GM12878 (cell line): ENCODE measurements around the gene MXD1. TPM values are rescaled to one million over a fixed set of nuclear protein-coding genes. Genes with fewer than 3 reads are reported as not detected.

Source experiments
- ATAC-seq: fragments of 200-7000 bp; cut with Tn5 transposase; 3 replicates; pipeline ENCODE4 v1.9.1; 2020; ENCODE audit warnings: mild to moderate bottlenecking, moderate library complexity
- BruUV-seq: library from RNA; stranded (reverse); fragments of 400-500 nt; replicated peaks from 2 replicates; lab custom pipeline; 2021; lab: Mats Ljungman, UMichigan
- CTCF ChIA-PET: fragments of 300-600 bp; sonication (Branson Sonifier 250); formaldehyde crosslinking; extraction: SDS; loops from one replicate; lab custom pipeline; 2021; ENCODE audit warnings: inconsistent platforms; lab: Yijun Ruan, JAX
- POLR2A ChIA-PET: fragments of 350-600 bp; formaldehyde crosslinking; extraction: SDS; loops from one replicate; lab custom pipeline; 2021; ENCODE audit warnings: inconsistent platforms; lab: Charles Lee
- RAD21 ChIA-PET: fragments of 300-600 bp; sonication (Branson Sonifier 250); formaldehyde crosslinking; loops from one replicate; lab custom pipeline; 2023; ENCODE audit warnings: antibody characterized with exemption; ENCODE audit not compliant: unreplicated experiment; lab: Charles Lee
- SMC1A ChIA-PET: fragments of 300-600 bp; sonication (Branson Sonifier 250); formaldehyde crosslinking; loops from one replicate; lab custom pipeline; 2023; ENCODE audit not compliant: unreplicated experiment, uncharacterized antibody; lab: Charles Lee
- DNase-seq: peaks from one replicate; pipeline ENCODE4 v3.0.0-alpha.2; 2011; ENCODE audit warnings: low read depth, low spot score
- FAIRE-seq: peaks from 3 replicates; lab custom pipeline; 2011; peaks lifted over from hg19 to GRCh38; lab: Jason Lieb, UNC
- H2AFZ ChIP-seq: 2 replicates; pipeline ENCODE4 v1.6.0; 2011; ENCODE audit warnings: low read depth, low read length, control low read depth; ENCODE audit not compliant: control insufficient read depth
- H3K27ac ChIP-seq: 2 replicates; pipeline ENCODE4 v1.5.1; 2011; ENCODE audit warnings: control low read depth; ENCODE audit not compliant: control insufficient read depth, insufficient read depth
- H3K27me3 ChIP-seq, 2 experiments: replicated peaks in 1 of 2; 2 replicates each; pipeline versions ENCODE4 v1.6.0 to v1.6.1; 2011; ENCODE audit warnings: low read length in 1 of 2; ENCODE audit not compliant: control insufficient read depth in 2 of 2, insufficient read depth in 2 of 2
- H3K36me3 ChIP-seq, 2 experiments: 2 replicates each; pipeline ENCODE4 v1.5.1; 2011; ENCODE audit warnings: low read length in 1 of 2; ENCODE audit not compliant: control insufficient read depth in 2 of 2, insufficient read depth in 2 of 2
- H3K4me1 ChIP-seq: 2 replicates; pipeline ENCODE4 v1.6.1; 2011; ENCODE audit warnings: mild to moderate bottlenecking, low read length, moderate library complexity, mixed read lengths; ENCODE audit not compliant: control insufficient read depth, insufficient read depth
- H3K4me2 ChIP-seq: 2 replicates; pipeline ENCODE4 v1.6.0; 2011; ENCODE audit warnings: control low read depth; ENCODE audit not compliant: control insufficient read depth, insufficient read depth
- H3K4me3 ChIP-seq: fragments of 200-600 bp; sonication (generic); 2 replicates; pipeline ENCODE4 v1.5.1; 2016
- H3K79me2 ChIP-seq: 2 replicates; pipeline ENCODE4 v1.6.0; 2011; ENCODE audit warnings: low read length; ENCODE audit not compliant: control insufficient read depth, insufficient read depth
- H3K9ac ChIP-seq: 2 replicates; pipeline ENCODE4 v1.8.0; 2011; ENCODE audit warnings: low read length, control low read depth, mixed read lengths; ENCODE audit not compliant: control insufficient read depth, insufficient read depth
- H3K9me3 ChIP-seq: replicated peaks from 3 replicates; pipeline ENCODE4 v1.5.1; 2011; ENCODE audit warnings: mild to moderate bottlenecking, low read length; ENCODE audit not compliant: control insufficient read depth, insufficient read depth
- H4K20me1 ChIP-seq: 2 replicates; pipeline ENCODE4 v1.6.0; 2011; ENCODE audit not compliant: control insufficient read depth, insufficient read depth
- BCL11A ChIP-seq: IDR thresholded peaks from 2 replicates; pipeline ENCODE4 v1.6.1; 2011; ENCODE audit warnings: low read depth, low read length
- BMI1 ChIP-seq: fragments of 450-650 bp; IDR thresholded peaks from 2 replicates; pipeline ENCODE4 v1.6.1; 2016; ENCODE audit warnings: mild to moderate bottlenecking, moderate library complexity, borderline replicate concordance
- NRF1 ChIP-seq: conservative IDR thresholded peaks from 2 replicates; pipeline ENCODE4 v1.6.1; 2011; ENCODE audit warnings: mild to moderate bottlenecking, low read depth, low read length, improper control_type of control experiment
- POLR2A ChIP-seq: IDR thresholded peaks from 2 replicates; pipeline ENCODE4 v1.6.1; 2011; ENCODE audit warnings: low read depth, mild to moderate bottlenecking, low read length
- SIX5 ChIP-seq: IDR thresholded peaks from 2 replicates; pipeline ENCODE4 v1.6.1; 2011; ENCODE audit warnings: mild to moderate bottlenecking, low read depth, low read length, moderate library complexity; ENCODE audit not compliant: severe bottlenecking
- TCF3 ChIP-seq: IDR thresholded peaks from 2 replicates; pipeline ENCODE4 v1.6.1; 2012; ENCODE audit warnings: low read depth, mild to moderate bottlenecking, low read length, borderline replicate concordance; ENCODE audit not compliant: insufficient read depth
- WGBS: methylation state at CpG from one replicate; pipeline ENCODE4 v1.1.6; 2016; ENCODE audit warnings: low lambda C conversion rate; ENCODE audit not compliant: insufficient replicate concordance, insufficient coverage; ENCODE audit errors: missing lambda C conversion rate; 5-methylcytosine and 5-hydroxymethylcytosine counted together
- in situ Hi-C: fragments of 300-500 bp; cut with MboI; formaldehyde crosslinking; loops from 9 replicates; pipeline ENCODE4 v1.14.3; 2018; ENCODE audit warnings: mixed read lengths
- intact Hi-C: fragments of 100-400 bp; cut with micrococcal nuclease; formaldehyde crosslinking; loops from one replicate; pipeline ENCODE4 v1.14.2; 2022; ENCODE audit not compliant: unreplicated experiment
- polyA plus RNA-seq, 11 experiments: library from polyadenylated mRNA; depleted of rRNA in 4 of 11; unstranded in 6 of 11; stranded (reverse) in 5 of 11; fragments of >200 nt; fragmentation: Nextera tagmentation in 4 of 11; fragmentation: Illumina TruSeq in 1 of 11; extraction: Ambion mirVana in 4 of 11; extraction: Trizol in 1 of 11; gene quantifications; 1 replicate in 1 of 11; 2 replicates in 10 of 11; pipeline versions ENCODE4 v1.2.1 to v1.2.3, GENCODE V29; 2011 to 2016; ENCODE audit warnings: inconsistent platforms in 2 of 11, missing spikeins in 2 of 11, low read depth in 1 of 11
- total RNA-seq, 4 experiments: library from RNA; depleted of rRNA in 3 of 4; stranded (reverse); fragments of >200 nt in 3 of 4; fragmentation: Illumina TruSeq in 1 of 4; extraction: Trizol in 1 of 4; gene quantifications; 2 replicates each; pipeline versions ENCODE4 v1.2.1 to v1.2.3, GENCODE V29; 2013 to 2021
- TF ChIP-seq, protein P1 (sequence below): fragments of 450-650 bp; IDR thresholded peaks from 2 replicates; pipeline ENCODE4 v1.6.1; 2017; ENCODE audit warnings: mild to moderate bottlenecking, moderate library complexity
- TF ChIP-seq, protein P2 (sequence below): fragments of 450-650 bp; IDR thresholded peaks from 2 replicates; pipeline ENCODE4 v1.6.1; 2017; ENCODE audit warnings: mild to moderate bottlenecking, moderate library complexity
- TF ChIP-seq, protein P3 (sequence below): fragments of 450-650 bp; IDR thresholded peaks from 2 replicates; pipeline ENCODE4 v1.6.1; 2018; ENCODE audit warnings: mild to moderate bottlenecking, low read depth, moderate library complexity; ENCODE audit not compliant: partially characterized antibody

The MXD1 gene
- total and polyA plus RNA-seq, 10 of the 15 experiments (the other 5 are each of a cell fraction or from before 2014, with no cell fraction given), result 2.2 to 10.2 (median 3.3) TPM

DNA sequence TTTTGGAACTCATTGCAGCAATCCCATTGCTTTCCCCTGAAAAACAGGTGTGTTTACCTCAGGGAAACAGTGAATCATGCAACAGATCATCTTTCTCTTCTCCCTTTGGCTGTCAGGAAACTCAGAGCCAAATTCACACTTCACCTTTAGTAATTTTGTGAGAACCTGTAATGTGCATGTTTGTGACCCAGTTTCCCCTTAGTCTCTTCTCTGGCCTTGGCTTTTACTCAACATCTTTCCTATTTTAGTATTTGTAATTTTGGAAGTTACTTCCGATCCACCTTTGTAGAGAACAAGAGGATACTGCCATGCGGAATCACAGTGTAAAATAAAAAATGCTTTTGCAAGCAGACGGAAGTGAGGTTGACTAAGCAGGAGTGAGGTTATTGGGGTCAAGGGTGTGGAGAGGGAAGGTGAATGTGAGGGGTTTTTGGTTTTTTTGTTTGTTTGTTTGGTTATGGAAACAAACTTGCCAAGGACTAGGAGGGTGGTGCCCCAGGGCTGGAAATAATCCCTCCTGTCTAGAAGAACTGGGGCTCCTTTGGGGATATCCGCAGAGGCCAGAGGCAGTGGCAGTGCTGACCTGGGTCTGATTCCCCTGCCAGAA is 32.5 kb downstream of the MXD1 start (continued):
- TF ChIP-seq, protein P1, sequence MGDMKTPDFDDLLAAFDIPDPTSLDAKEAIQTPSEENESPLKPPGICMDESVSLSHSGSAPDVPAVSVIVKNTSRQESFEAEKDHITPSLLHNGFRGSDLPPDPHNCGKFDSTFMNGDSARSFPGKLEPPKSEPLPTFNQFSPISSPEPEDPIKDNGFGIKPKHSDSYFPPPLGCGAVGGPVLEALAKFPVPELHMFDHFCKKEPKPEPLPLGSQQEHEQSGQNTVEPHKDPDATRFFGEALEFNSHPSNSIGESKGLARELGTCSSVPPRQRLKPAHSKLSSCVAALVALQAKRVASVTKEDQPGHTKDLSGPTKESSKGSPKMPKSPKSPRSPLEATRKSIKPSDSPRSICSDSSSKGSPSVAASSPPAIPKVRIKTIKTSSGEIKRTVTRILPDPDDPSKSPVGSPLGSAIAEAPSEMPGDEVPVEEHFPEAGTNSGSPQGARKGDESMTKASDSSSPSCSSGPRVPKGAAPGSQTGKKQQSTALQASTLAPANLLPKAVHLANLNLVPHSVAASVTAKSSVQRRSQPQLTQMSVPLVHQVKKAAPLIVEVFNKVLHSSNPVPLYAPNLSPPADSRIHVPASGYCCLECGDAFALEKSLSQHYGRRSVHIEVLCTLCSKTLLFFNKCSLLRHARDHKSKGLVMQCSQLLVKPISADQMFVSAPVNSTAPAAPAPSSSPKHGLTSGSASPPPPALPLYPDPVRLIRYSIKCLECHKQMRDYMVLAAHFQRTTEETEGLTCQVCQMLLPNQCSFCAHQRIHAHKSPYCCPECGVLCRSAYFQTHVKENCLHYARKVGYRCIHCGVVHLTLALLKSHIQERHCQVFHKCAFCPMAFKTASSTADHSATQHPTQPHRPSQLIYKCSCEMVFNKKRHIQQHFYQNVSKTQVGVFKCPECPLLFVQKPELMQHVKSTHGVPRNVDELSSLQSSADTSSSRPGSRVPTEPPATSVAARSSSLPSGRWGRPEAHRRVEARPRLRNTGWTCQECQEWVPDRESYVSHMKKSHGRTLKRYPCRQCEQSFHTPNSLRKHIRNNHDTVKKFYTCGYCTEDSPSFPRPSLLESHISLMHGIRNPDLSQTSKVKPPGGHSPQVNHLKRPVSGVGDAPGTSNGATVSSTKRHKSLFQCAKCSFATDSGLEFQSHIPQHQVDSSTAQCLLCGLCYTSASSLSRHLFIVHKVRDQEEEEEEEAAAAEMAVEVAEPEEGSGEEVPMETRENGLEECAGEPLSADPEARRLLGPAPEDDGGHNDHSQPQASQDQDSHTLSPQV, result no peak
- TF ChIP-seq SIX5, result no peak
- TF ChIP-seq POLR2A, result no peak
- TF ChIP-seq BMI1, result no peak
- no peak for TF ChIP-seq TCF3

DNA sequence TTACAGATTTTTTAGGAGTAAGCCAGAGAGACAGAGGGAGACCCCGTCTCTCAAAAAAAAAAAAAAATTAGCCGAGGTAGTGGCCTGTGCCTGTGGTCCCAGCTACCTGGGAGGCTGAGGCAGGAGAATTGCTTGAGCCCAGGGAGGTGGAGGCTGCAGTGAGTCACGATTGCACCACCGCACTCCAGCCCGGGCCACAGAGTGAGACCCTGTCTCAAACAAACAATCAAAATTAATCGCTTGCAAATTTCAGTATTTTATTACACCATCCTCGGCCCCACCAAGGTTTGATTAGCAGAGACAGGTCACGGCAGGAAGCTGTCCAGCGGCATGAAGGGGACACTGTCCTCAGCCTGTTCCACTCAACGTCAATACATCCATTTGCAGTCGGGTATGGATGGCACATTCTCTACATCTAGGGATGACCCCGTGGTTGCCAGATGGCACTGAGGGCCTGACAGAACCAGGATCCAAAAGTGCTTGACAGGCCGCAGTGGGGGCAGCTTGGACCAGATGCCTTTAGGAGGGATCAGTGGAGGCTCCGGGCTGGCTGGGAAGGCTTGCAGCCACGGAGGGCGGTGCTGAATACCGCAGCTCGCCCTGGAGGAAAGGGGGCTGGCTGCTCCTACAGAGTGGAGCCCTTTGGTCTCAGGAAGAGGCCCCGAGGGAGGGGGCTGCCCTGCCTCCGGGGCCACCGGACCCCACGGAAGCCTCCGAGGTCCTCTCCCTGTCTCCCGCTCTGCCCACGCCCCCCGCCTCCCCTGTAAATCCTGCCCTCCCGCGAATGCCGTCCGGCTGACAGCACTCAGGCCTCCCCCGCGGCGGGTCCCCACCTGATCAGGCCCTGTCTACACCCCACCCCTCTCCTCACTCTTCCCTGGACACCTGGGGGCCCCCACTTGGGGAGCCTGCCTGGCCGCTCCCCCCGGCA is 33.4 kb downstream of the MXD1 start:
- 74% methylated on average over 26 of the region's 35 CpGs for WGBS
- BruUV-seq, result no TSS peak
- Histone ChIP-seq H3K4me2 (no peak overlapping the region), H3K9ac (no peak overlapping the region), H3K4me1 (peaks cover 13% of the 10 kb centered on the region), H3K4me3 (no peak overlapping the region), H3K27ac (no peak overlapping the region), H3K27me3 (no peaks in the 10 kb centered on the region), H4K20me1 (no peaks in the 10 kb centered on the region), H2AFZ (no peak overlapping the region), H3K9me3 (no peaks in the 10 kb centered on the region), H3K36me3 (0 out of 4 replicates have a peak, but pooled peaks cover 0 to 3% of the 10 kb centered on the region in 2 experiments), H3K79me2 (no peaks in the 10 kb centered on the region)
- POLR2A ChIA-PET, result no interaction called here
- DNase-seq (no peak), FAIRE-seq (no peak), ATAC-seq (no peak)
- CTCF ChIA-PET, result no interaction called here
- intact Hi-C loops, result no loop called here
- SMC1A ChIA-PET, result no interaction called here
- in situ Hi-C loops, result no loop called here
- RAD21 ChIA-PET, result interaction anchor here (0.7 kb wide), 1 partner anchor 114 kb away, joined by 3 read pairs; no protein-coding TSS in a partner anchor
- TF ChIP-seq, protein P2, sequence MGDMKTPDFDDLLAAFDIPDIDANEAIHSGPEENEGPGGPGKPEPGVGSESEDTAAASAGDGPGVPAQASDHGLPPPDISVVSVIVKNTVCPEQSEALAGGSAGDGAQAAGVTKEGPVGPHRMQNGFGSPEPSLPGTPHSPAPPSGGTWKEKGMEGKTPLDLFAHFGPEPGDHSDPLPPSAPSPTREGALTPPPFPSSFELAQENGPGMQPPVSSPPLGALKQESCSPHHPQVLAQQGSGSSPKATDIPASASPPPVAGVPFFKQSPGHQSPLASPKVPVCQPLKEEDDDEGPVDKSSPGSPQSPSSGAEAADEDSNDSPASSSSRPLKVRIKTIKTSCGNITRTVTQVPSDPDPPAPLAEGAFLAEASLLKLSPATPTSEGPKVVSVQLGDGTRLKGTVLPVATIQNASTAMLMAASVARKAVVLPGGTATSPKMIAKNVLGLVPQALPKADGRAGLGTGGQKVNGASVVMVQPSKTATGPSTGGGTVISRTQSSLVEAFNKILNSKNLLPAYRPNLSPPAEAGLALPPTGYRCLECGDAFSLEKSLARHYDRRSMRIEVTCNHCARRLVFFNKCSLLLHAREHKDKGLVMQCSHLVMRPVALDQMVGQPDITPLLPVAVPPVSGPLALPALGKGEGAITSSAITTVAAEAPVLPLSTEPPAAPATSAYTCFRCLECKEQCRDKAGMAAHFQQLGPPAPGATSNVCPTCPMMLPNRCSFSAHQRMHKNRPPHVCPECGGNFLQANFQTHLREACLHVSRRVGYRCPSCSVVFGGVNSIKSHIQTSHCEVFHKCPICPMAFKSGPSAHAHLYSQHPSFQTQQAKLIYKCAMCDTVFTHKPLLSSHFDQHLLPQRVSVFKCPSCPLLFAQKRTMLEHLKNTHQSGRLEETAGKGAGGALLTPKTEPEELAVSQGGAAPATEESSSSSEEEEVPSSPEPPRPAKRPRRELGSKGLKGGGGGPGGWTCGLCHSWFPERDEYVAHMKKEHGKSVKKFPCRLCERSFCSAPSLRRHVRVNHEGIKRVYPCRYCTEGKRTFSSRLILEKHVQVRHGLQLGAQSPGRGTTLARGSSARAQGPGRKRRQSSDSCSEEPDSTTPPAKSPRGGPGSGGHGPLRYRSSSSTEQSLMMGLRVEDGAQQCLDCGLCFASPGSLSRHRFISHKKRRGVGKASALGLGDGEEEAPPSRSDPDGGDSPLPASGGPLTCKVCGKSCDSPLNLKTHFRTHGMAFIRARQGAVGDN, result no peak
- TF ChIP-seq, protein P3, sequence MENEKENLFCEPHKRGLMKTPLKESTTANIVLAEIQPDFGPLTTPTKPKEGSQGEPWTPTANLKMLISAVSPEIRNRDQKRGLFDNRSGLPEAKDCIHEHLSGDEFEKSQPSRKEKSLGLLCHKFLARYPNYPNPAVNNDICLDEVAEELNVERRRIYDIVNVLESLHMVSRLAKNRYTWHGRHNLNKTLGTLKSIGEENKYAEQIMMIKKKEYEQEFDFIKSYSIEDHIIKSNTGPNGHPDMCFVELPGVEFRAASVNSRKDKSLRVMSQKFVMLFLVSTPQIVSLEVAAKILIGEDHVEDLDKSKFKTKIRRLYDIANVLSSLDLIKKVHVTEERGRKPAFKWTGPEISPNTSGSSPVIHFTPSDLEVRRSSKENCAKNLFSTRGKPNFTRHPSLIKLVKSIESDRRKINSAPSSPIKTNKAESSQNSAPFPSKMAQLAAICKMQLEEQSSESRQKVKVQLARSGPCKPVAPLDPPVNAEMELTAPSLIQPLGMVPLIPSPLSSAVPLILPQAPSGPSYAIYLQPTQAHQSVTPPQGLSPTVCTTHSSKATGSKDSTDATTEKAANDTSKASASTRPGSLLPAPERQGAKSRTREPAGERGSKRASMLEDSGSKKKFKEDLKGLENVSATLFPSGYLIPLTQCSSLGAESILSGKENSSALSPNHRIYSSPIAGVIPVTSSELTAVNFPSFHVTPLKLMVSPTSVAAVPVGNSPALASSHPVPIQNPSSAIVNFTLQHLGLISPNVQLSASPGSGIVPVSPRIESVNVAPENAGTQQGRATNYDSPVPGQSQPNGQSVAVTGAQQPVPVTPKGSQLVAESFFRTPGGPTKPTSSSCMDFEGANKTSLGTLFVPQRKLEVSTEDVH, result no peak
- TF ChIP-seq BCL11A, result no peak
- TF ChIP-seq NRF1, result no peak
- TF ChIP-seq POLR2A, result no peak
